ENCODE results near the gene LTB.

GRCh38 chr6:31547727-31548543, 34.3 kb downstream of the LTB start:
- peak; percentile 90 for TF ChIP-seq MAX (CRISPR knock-in tag; IDR thresholded peaks at IDR 0.05)
- 0 out of 2 replicates have a peak, but pooled peaks have one; percentile 76 for TF ChIP-seq HNRNPL (IDR thresholded peaks at IDR 0.05; ENCODE audit: low read depth, low read length)
- no peak for TF ChIP-seq SIRT6 (IDR thresholded peaks at IDR 0.05; ENCODE audit: low read depth, low read length)
- TF ChIP-seq, protein P1, sequence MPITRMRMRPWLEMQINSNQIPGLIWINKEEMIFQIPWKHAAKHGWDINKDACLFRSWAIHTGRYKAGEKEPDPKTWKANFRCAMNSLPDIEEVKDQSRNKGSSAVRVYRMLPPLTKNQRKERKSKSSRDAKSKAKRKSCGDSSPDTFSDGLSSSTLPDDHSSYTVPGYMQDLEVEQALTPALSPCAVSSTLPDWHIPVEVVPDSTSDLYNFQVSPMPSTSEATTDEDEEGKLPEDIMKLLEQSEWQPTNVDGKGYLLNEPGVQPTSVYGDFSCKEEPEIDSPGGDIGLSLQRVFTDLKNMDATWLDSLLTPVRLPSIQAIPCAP (CRISPR knock-in tag; IDR thresholded peaks at IDR 0.05; ENCODE audit: borderline replicate concordance): no peak

Data from K562 (cell line).